ENCODE measurements around the gene USP24.

The USP24 gene

DNA sequence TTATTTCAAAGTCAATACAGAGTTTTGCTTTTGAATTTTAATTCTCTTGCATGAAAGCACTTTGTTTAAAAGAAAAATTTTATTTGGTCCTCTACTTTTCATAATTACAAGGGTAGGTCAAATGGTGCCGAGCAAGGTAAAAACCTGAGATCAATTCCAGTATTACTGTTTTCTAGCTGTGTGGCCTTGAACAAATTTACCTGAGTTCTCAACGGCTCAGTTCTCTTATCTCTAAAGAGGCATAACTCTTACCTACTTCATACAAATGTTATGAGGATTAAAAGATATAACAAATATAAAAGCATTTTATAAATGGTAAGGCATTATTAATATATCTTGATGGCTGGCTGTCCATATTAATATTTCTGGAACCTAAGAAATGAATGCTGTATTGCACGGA lies 42.5 kb downstream of the USP24 start:
- Histone ChIP-seq H3K4me1 (ENCODE audit: insufficient read depth, insufficient read length) (peaks cover 2% of the 10 kb centered on the region), H3K36me3 (ENCODE audit: insufficient read depth, insufficient read length, low read length) (peaks cover 68% of the 10 kb centered on the region), H3K27me3 (ENCODE audit: insufficient read depth, insufficient read length) (no peaks in the 10 kb centered on the region), H3K9ac (ENCODE audit: insufficient read length, low read depth) (no peak overlapping the region), H3K4me3 (ENCODE audit: insufficient read length, low read depth) (no peak overlapping the region), H3K9me3 (ENCODE audit: insufficient read depth, low read length) (no peaks in the 10 kb centered on the region)
- no peak for DNase-seq (ENCODE audit: low read depth, low spot score)
- TF ChIP-seq ZNF274 (IDR thresholded peaks at IDR 0.05; ENCODE audit: low read depth, low read length) (no peak), SUZ12 (IDR thresholded peaks at IDR 0.05; ENCODE audit: extremely low read depth, insufficient read depth, insufficient read length) (no peak)

DNA sequence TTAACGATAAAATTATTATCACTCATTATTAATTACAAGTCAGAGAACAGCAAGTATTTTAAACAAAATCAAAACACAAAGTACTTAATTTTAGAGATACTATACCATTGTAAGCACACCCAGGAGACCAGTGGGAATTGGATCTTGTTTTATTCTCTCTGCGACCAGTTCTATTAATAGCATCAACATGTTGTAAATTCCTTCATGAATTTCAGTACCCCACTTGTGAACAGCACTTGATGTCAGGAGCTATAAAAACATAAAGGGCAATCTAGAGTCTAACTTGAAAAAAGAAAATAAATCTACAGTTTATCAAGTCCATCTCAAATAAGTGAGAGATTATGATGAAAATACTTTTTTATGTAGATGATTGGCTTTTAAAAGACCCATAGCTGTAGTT lies 42.9 kb downstream of the USP24 start:
- Histone ChIP-seq H3K9ac (ENCODE audit: insufficient read length, low read depth) (no peak overlapping the region), H3K4me3 (ENCODE audit: insufficient read length, low read depth) (no peak overlapping the region), H3K27me3 (ENCODE audit: insufficient read depth, insufficient read length) (no peaks in the 10 kb centered on the region), H3K9me3 (ENCODE audit: insufficient read depth, low read length) (no peaks in the 10 kb centered on the region), H3K4me1 (ENCODE audit: insufficient read depth, insufficient read length) (peaks cover 2% of the 10 kb centered on the region), H3K36me3 (ENCODE audit: insufficient read depth, insufficient read length, low read length) (peaks cover 70% of the 10 kb centered on the region)
- DNase-seq (ENCODE audit: low read depth, low spot score) = no peak
- TF ChIP-seq ZNF274 (IDR thresholded peaks at IDR 0.05; ENCODE audit: low read depth, low read length) = no peak
- TF ChIP-seq SUZ12 (IDR thresholded peaks at IDR 0.05; ENCODE audit: extremely low read depth, insufficient read depth, insufficient read length) = no peak
- no peak for TF ChIP-seq YY1 (IDR thresholded peaks at IDR 0.05; ENCODE audit: insufficient read depth, insufficient read length)

DNA sequence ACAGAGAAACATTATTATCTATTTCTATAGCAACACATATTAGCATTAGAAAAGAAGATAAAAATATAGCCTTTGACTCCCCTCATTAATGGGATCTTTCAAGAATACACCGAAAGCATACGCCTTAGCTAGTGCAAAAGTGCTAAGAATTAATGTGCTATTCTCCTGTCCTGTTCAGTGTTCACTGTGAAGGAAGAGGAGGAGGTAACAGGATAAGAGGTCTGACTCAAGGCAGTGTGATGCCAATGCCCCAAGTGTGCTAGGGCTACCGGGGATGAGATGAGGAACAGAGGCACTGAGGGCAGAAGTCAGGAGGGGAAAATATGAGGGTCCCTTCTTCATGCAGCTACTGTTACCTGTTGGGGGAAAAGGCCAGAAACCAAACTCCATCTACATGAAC lies 43.5 kb downstream of the USP24 start:
- DNase-seq (ENCODE audit: low read depth, low spot score) = no peak
- H3K4me1 ChIP-seq (ENCODE audit: insufficient read depth, insufficient read length) = peaks cover 2% of the 10 kb centered on the region
- H3K27me3 ChIP-seq (ENCODE audit: insufficient read depth, insufficient read length) = no peaks in the 10 kb centered on the region
- H3K9me3 ChIP-seq (ENCODE audit: insufficient read depth, low read length) = no peaks in the 10 kb centered on the region
- H3K4me3 ChIP-seq (ENCODE audit: insufficient read length, low read depth) = no peak overlapping the region
- H3K36me3 ChIP-seq (ENCODE audit: insufficient read depth, insufficient read length, low read length) = peaks cover 73% of the 10 kb centered on the region
- H3K9ac ChIP-seq (ENCODE audit: insufficient read length, low read depth) = no peak overlapping the region
- TF ChIP-seq YY1 (IDR thresholded peaks at IDR 0.05; ENCODE audit: insufficient read depth, insufficient read length) (no peak), ZNF274 (IDR thresholded peaks at IDR 0.05; ENCODE audit: low read depth, low read length) (no peak), SUZ12 (IDR thresholded peaks at IDR 0.05; ENCODE audit: extremely low read depth, insufficient read depth, insufficient read length) (no peak)

DNA sequence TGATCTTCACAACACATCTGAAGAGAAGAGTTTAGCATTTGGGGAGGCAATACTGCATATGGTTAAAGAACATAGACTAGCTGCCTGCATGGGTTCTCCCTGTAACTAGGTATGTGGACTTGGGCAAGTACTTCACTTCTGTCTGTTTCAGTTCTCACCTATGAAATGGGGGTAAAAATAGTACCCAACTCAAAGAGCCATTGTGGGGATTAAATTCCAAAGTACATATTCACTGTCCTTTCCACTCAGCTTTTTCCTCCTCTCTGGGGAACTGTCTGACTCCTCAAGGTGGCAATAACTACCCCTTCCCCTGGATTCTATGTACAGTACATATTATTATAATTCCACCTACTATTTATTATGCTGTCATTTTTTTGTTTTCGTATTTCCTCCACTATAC lies 44.7 kb downstream of the USP24 start:
- Histone ChIP-seq H3K27me3 (ENCODE audit: insufficient read depth, insufficient read length) (no peaks in the 10 kb centered on the region), H3K9me3 (ENCODE audit: insufficient read depth, low read length) (no peaks in the 10 kb centered on the region), H3K4me3 (ENCODE audit: insufficient read length, low read depth) (no peak overlapping the region), H3K9ac (ENCODE audit: insufficient read length, low read depth) (no peak overlapping the region), H3K4me1 (ENCODE audit: insufficient read depth, insufficient read length) (peaks cover 2% of the 10 kb centered on the region), H3K36me3 (ENCODE audit: insufficient read depth, insufficient read length, low read length) (peaks cover 76% of the 10 kb centered on the region)
- TF ChIP-seq ZNF274 (IDR thresholded peaks at IDR 0.05; ENCODE audit: low read depth, low read length) (no peak), SUZ12 (IDR thresholded peaks at IDR 0.05; ENCODE audit: extremely low read depth, insufficient read depth, insufficient read length) (no peak), YY1 (IDR thresholded peaks at IDR 0.05; ENCODE audit: insufficient read depth, insufficient read length) (no peak)
- no peak for DNase-seq (ENCODE audit: low read depth, low spot score)

DNA sequence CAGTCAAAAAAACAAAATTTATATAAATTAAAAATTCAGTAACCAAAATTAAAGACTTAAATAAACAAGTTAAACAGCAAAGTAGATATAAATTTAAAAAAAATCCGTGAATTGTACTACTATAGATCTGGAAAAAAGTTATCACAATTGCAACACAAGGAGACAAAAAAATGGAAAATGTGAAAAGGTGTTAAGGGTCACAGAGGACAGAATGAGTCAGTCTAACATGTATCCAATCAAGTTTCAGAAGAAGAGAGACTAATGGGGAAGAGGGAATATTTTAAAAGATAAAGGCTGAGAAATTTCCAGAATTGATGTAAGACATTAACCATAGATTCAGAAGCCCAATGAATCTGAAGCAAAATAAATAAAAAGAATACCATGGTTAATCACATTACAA lies 46.0 kb downstream of the USP24 start:
- DNase-seq (ENCODE audit: low read depth, low spot score) = no peak
- H3K4me3 ChIP-seq (ENCODE audit: insufficient read length, low read depth) = no peak overlapping the region
- TF ChIP-seq ZNF274 (IDR thresholded peaks at IDR 0.05; ENCODE audit: low read depth, low read length) = no peak
- H3K9ac ChIP-seq (ENCODE audit: insufficient read length, low read depth) = no peak overlapping the region
- no peaks in the 10 kb centered on the region for H3K9me3 ChIP-seq (ENCODE audit: insufficient read depth, low read length)
- H3K4me1 ChIP-seq (ENCODE audit: insufficient read depth, insufficient read length) = peaks cover 2% of the 10 kb centered on the region
- peaks cover 84% of the 10 kb centered on the region for H3K36me3 ChIP-seq (ENCODE audit: insufficient read depth, insufficient read length, low read length)
- no peaks in the 10 kb centered on the region for H3K27me3 ChIP-seq (ENCODE audit: insufficient read depth, insufficient read length)

DNA sequence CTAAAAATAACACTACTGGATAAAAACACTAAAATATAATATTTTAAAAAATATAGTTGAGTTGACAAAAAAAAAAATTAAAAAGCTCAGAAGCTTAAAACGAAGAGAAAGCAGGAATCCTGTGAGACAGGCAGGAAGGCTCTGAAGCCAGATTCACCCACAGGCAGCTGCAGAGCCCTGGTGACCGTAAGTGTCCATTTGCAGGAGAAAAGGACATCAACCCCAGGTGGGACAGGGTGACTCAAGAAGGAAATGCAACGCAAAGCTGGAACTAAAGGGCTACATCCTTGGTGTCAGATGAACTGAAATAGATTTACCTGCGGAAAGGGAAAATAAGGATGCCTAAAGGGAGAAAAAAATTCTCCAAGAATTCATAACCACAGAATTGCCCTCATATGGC lies 46.8 kb downstream of the USP24 start:
- peak; percentile 11 for DNase-seq (ENCODE audit: low read depth, low spot score)

DNA sequence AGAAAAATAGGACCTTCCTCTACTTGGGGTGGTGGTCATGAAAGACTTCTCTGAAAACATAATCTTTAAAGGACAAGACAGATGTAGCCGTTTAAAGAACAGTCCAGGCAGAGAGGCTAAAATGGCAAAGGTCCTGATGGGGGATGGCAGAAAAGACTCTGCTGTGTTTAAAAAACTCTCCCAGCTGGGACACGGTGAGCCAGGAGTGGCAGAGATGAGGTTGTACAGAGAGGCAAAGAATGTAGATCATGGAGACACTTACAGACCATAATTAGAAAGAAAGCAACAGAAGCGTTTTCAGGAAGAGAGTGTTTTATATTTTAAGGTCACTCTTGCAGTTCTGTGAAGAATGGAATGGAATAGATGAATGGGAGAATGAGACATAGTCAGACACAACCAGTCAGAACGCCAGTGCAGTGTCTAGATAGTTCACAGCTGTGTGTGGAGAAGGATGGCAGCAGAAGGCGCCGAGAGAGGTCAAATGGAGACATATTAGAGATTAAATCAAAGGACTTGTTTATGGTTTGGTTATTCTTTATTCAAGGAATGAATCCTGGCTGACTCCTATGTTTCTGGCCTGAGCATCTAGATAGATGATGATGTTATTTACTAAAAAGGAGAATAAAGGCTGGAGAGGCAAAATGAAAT lies 47.8 kb downstream of the USP24 start:
- Histone ChIP-seq H3K27me3 (ENCODE audit: insufficient read depth, insufficient read length) (no peaks in the 10 kb centered on the region), H3K4me3 (ENCODE audit: insufficient read length, low read depth) (no peak overlapping the region), H3K4me1 (ENCODE audit: insufficient read depth, insufficient read length) (peaks cover 2% of the 10 kb centered on the region), H3K9me3 (ENCODE audit: insufficient read depth, low read length) (no peaks in the 10 kb centered on the region), H3K36me3 (ENCODE audit: insufficient read depth, insufficient read length, low read length) (peaks cover 79% of the 10 kb centered on the region), H3K9ac (ENCODE audit: insufficient read length, low read depth) (no peak overlapping the region)
- DNase-seq (ENCODE audit: low read depth, low spot score) = no peak
- TF ChIP-seq SUZ12 (IDR thresholded peaks at IDR 0.05; ENCODE audit: extremely low read depth, insufficient read depth, insufficient read length) = no peak
- TF ChIP-seq ZNF274 (IDR thresholded peaks at IDR 0.05; ENCODE audit: low read depth, low read length) = no peak

More for the DNA sequence above, 46.8 kb downstream of the USP24 start:
- no peak overlapping the region for H3K9ac ChIP-seq (ENCODE audit: insufficient read length, low read depth)
- H3K36me3 ChIP-seq (ENCODE audit: insufficient read depth, insufficient read length, low read length) = peaks cover 85% of the 10 kb centered on the region
- H3K9me3 ChIP-seq (ENCODE audit: insufficient read depth, low read length) = no peaks in the 10 kb centered on the region
- TF ChIP-seq SUZ12 (IDR thresholded peaks at IDR 0.05; ENCODE audit: extremely low read depth, insufficient read depth, insufficient read length) (no peak), YY1 (IDR thresholded peaks at IDR 0.05; ENCODE audit: insufficient read depth, insufficient read length) (no peak), ZNF274 (IDR thresholded peaks at IDR 0.05; ENCODE audit: low read depth, low read length) (no peak)
- H3K4me3 ChIP-seq (ENCODE audit: insufficient read length, low read depth) = no peak overlapping the region
- peaks cover 2% of the 10 kb centered on the region for H3K4me1 ChIP-seq (ENCODE audit: insufficient read depth, insufficient read length)
- no peaks in the 10 kb centered on the region for H3K27me3 ChIP-seq (ENCODE audit: insufficient read depth, insufficient read length)

DNA sequence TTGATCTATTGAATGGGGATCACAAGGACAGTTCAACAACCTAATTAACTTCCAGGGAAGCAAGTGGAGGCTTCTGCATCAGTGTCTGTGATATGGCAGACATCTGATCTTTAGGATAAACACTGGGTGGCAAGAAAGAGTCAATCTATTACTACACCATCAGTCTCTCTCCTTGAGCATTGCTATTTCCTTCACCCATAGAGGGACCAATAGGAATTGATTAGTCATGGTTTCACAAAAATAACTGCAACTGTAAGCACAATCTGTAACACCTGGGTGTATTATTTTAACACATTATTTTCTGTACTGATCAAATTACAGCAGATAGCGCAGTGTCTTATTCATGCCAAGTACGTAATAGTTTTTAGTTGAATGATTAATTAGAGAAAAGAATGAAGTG lies 50.3 kb downstream of the USP24 start:
- H3K27me3 ChIP-seq (ENCODE audit: insufficient read depth, insufficient read length) = no peaks in the 10 kb centered on the region
- H3K4me1 ChIP-seq (ENCODE audit: insufficient read depth, insufficient read length) = peaks cover 2% of the 10 kb centered on the region
- H3K4me3 ChIP-seq (ENCODE audit: insufficient read length, low read depth) = no peak overlapping the region
- no peak overlapping the region for H3K9ac ChIP-seq (ENCODE audit: insufficient read length, low read depth)
- no peak for DNase-seq (ENCODE audit: low read depth, low spot score)
- peaks cover 75% of the 10 kb centered on the region for H3K36me3 ChIP-seq (ENCODE audit: insufficient read depth, insufficient read length, low read length)
- no peaks in the 10 kb centered on the region for H3K9me3 ChIP-seq (ENCODE audit: insufficient read depth, low read length)
- no peak for TF ChIP-seq YY1 (IDR thresholded peaks at IDR 0.05; ENCODE audit: insufficient read depth, insufficient read length)
- TF ChIP-seq ZNF274 (IDR thresholded peaks at IDR 0.05; ENCODE audit: low read depth, low read length) = no peak
- no peak for TF ChIP-seq SUZ12 (IDR thresholded peaks at IDR 0.05; ENCODE audit: extremely low read depth, insufficient read depth, insufficient read length)
